Mucosa of gallbladder (tissue), 1 donor: ENCODE data around the gene MAGEF1. TPM values are rescaled to one million over a fixed set of nuclear protein-coding genes. Genes with fewer than 3 reads are reported as not detected.

ENCODE experiments used
- DNase-seq: peaks from one replicate; pipeline ENCODE4 v3.0.0-alpha.2; 2020; ENCODE audit warnings: low spot score
- total RNA-seq: library from RNA; stranded (reverse); gene quantifications from one replicate; pipeline ENCODE4 v1.2.1, GENCODE V29; 2021
- donor health status: DM: no; HTN: no; CAD: no.

The MAGEF1 gene
- total RNA-seq, 1 donor from 2014 or later: 43.3 TPM

- DNase-seq: no peak
These were observed 41.7 kb downstream of the MAGEF1 start for GRCh38 chr3:184670091-184670602.

GRCh38 chr3:184669578-184669977, 42.3 kb downstream of the MAGEF1 start:
- DNase-seq: no peak

GRCh38 chr3:184666442-184666841, 45.4 kb downstream of the MAGEF1 start:
- DNase-seq: no peak

GRCh38 chr3:184665101-184665500, 46.8 kb downstream of the MAGEF1 start:
- DNase-seq: no peak

- no peak for DNase-seq
These were observed 48.1 kb downstream of the MAGEF1 start for GRCh38 chr3:184663756-184664155.

GRCh38 chr3:184663356-184663755, 48.5 kb downstream of the MAGEF1 start:
- no peak for DNase-seq

- no peak for DNase-seq
These were observed 49.7 kb downstream of the MAGEF1 start for GRCh38 chr3:184662187-184662586.

GRCh38 chr3:184660931-184661330, 50.9 kb downstream of the MAGEF1 start:
- DNase-seq: no peak

Other genes starting within 250 kb of the MAGEF1 start
- gene EPHB3, start 150.3 kb downstream of the MAGEF1 start, total RNA-seq: 10.2 TPM
- gene VPS8, start 100.1 kb upstream of the MAGEF1 start, total RNA-seq: 48.3 TPM